MM.1S (cell line): ENCODE results near the gene SERBP1.

Experiments
- DNase-seq: peaks from one replicate; pipeline ENCODE4 v3.0.0-alpha.2; 2015
- H2AFZ ChIP-seq: fragments of 300-600 bp; sonication (generic); 2 replicates; pipeline ENCODE4 v1.6.0; 2016; ENCODE audit warnings: antibody characterized with exemption, low read length
- H3F3A ChIP-seq: fragments of 300-600 bp; sonication (generic); 2 replicates; pipeline ENCODE4 v1.6.1; 2016; ENCODE audit warnings: mild to moderate bottlenecking, antibody characterized with exemption, low read length, moderate library complexity, mixed read lengths; ENCODE audit not compliant: insufficient read depth
- H3K27ac ChIP-seq: fragments of 300-600 bp; sonication (generic); 2 replicates; pipeline ENCODE4 v1.5.1; 2016; ENCODE audit warnings: mild to moderate bottlenecking, low read length
- H3K27me3 ChIP-seq: fragments of 300-600 bp; sonication (generic); replicated peaks from 2 replicates; pipeline ENCODE4 v1.6.0; 2016; ENCODE audit warnings: low read length; ENCODE audit not compliant: insufficient read depth
- H3K36me3 ChIP-seq: fragments of 300-600 bp; sonication (generic); replicated peaks from 2 replicates; pipeline ENCODE4 v1.6.1; 2016; ENCODE audit warnings: mild to moderate bottlenecking, low read length, mixed read lengths; ENCODE audit not compliant: insufficient read depth
- H3K4me1 ChIP-seq: fragments of 300-600 bp; sonication (generic); 2 replicates; pipeline ENCODE4 v1.6.1; 2016; ENCODE audit warnings: low read length, mixed read lengths
- H3K4me2 ChIP-seq: fragments of 300-600 bp; sonication (generic); 2 replicates; pipeline ENCODE4 v1.6.0; 2016; ENCODE audit warnings: low read depth, low read length
- H3K4me3 ChIP-seq: fragments of 300-600 bp; sonication (generic); 2 replicates; pipeline ENCODE4 v1.5.1; 2016; ENCODE audit warnings: low read length, mixed read lengths
- H3K79me2 ChIP-seq: fragments of 300-600 bp; sonication (generic); 2 replicates; pipeline ENCODE4 v1.6.1; 2016; ENCODE audit warnings: mixed run types, low read length, mixed read lengths
- H3K9ac ChIP-seq: fragments of 300-600 bp; sonication (generic); 2 replicates; pipeline ENCODE4 v1.6.1; 2016; ENCODE audit warnings: low read length, mixed read lengths
- H3K9me2 ChIP-seq: fragments of 300-600 bp; sonication (generic); replicated peaks from 2 replicates; pipeline ENCODE4 v1.6.1; 2016; ENCODE audit warnings: mild to moderate bottlenecking, low read length, mixed read lengths; ENCODE audit not compliant: insufficient read depth
- H3K9me3 ChIP-seq: fragments of 300-600 bp; sonication (generic); replicated peaks from 2 replicates; pipeline ENCODE4 v1.6.1; 2016; ENCODE audit warnings: mild to moderate bottlenecking, low read length, mixed read lengths; ENCODE audit not compliant: insufficient read depth
- H4K20me1 ChIP-seq: fragments of 300-600 bp; sonication (generic); 2 replicates; pipeline ENCODE4 v1.6.1; 2016; ENCODE audit warnings: mild to moderate bottlenecking, low read length, moderate library complexity, mixed read lengths; ENCODE audit not compliant: insufficient read depth
- CTCF ChIP-seq: fragments of 300-600 bp; sonication (generic); IDR thresholded peaks from 2 replicates; pipeline ENCODE4 v1.5.1; 2016; ENCODE audit warnings: antibody characterized with exemption, low read length, mixed read lengths
- EZH2 ChIP-seq: fragments of 300-600 bp; sonication (generic); optimal IDR thresholded peaks from 2 replicates; pipeline ENCODE3; 2017; ENCODE audit warnings: low read depth, mild to moderate bottlenecking, antibody characterized with exemption, low read length, mixed read lengths
- EZH2phosphoT487 ChIP-seq: fragments of 300-600 bp; sonication (generic); IDR thresholded peaks from 2 replicates; pipeline ENCODE4 v1.6.1; 2018; ENCODE audit warnings: antibody characterized with exemption, low read length

SERBP1 gene

DNA sequence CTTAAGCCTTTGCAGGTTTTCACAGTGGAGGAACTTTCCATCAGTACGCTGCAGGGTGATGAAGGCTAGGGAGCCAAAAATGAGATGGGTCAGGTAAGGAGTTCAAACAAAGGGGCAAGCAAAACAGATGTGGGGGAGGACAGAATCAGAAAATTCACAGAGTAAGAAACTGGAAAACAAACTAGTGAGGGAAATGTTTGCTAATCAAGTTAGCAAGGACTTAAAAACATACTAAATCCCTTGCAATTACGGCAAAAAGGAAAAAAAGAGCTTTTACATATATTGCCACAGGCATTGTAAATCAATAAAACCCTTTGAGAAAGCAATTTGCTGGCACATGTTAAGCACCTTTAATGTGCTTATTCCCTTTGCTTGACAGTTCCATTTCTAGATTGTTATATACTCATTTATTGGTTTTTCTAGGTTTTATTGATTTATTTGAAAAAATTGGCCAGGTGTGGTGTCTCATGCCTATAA is 45.8 kb upstream of the SERBP1 start:
- no peak for DNase-seq
- Histone ChIP-seq H3K27ac (no peak overlapping the region), H3K36me3 (no peaks in the 10 kb centered on the region), H3K27me3 (no peaks in the 10 kb centered on the region), H2AFZ (no peak overlapping the region), H3K9me3 (no peaks in the 10 kb centered on the region), H3F3A (no peaks in the 10 kb centered on the region), H3K4me3 (no peak overlapping the region), H3K9me2 (no peaks in the 10 kb centered on the region), H3K4me1 (0 out of 2 replicates have a peak, but pooled peaks cover 3% of the 10 kb centered on the region), H3K9ac (no peak overlapping the region), H3K4me2 (no peak overlapping the region), H4K20me1 (no peaks in the 10 kb centered on the region), H3K79me2 (no peaks in the 10 kb centered on the region)
- no peak for TF ChIP-seq EZH2
- no peak for TF ChIP-seq CTCF
- TF ChIP-seq EZH2phosphoT487, result no peak

DNA sequence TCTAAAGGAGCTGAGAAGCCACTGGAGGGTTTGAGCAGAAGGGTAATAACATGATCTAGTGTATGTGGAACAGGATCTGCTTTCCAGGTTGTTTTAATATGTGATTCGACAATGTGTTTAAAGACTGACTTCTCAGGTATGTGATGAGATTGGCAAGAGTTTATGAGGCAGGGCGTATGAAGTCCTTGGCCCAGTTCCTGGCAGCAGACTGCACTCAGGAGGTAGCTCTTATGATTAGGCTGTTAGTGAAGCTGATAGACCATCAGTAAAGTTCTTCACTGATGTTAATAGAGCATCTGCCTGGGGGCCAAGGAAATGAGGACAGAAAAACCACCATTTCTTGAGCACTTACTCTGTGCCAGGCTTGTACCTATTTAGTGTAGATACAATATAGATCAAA is 41.9 kb upstream of the SERBP1 start:
- no peak overlapping the region for H3K27ac ChIP-seq
- no peak for TF ChIP-seq EZH2phosphoT487
- TF ChIP-seq EZH2, result no peak
- TF ChIP-seq CTCF, result no peak
- H3K36me3 ChIP-seq, result no peaks in the 10 kb centered on the region
- H3K9ac ChIP-seq, result no peak overlapping the region
- H3K4me2 ChIP-seq, result no peak overlapping the region
- no peaks in the 10 kb centered on the region for H3F3A ChIP-seq
- H4K20me1 ChIP-seq, result no peaks in the 10 kb centered on the region
- H3K4me1 ChIP-seq, result no peaks in the 10 kb centered on the region
- H3K79me2 ChIP-seq, result no peaks in the 10 kb centered on the region
- H3K4me3 ChIP-seq, result no peak overlapping the region
- H2AFZ ChIP-seq, result no peak overlapping the region
- H3K9me2 ChIP-seq, result no peaks in the 10 kb centered on the region
- no peak for DNase-seq
- no peaks in the 10 kb centered on the region for H3K9me3 ChIP-seq
- no peaks in the 10 kb centered on the region for H3K27me3 ChIP-seq

DNA sequence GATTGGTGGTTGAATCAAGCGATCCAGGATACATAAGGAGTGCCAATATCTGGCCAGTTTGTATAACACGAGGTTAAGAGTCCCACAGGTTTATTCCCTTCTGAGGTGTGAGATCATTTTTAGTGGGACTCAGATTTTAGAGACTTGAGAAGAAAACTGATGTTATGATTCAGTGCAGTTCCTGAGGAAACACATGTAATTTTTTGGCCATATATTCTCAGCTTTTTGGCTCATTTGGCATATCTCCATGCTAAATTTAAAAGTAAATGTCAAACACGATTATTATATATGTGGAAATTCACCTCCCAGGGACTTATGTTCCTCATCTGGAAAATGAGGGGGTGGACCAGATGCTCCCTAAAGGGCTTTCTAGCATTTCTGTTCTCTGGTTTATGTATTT is 39.2 kb upstream of the SERBP1 start:
- DNase-seq, result no peak
- H3K4me1 ChIP-seq, result no peaks in the 10 kb centered on the region
- TF ChIP-seq CTCF, result no peak
- TF ChIP-seq EZH2phosphoT487, result no peak
- no peak for TF ChIP-seq EZH2

More for the DNA sequence above, 39.2 kb upstream of the SERBP1 start:
- no peaks in the 10 kb centered on the region for H3K9me2 ChIP-seq
- no peak overlapping the region for H3K9ac ChIP-seq
- H3K9me3 ChIP-seq, result no peaks in the 10 kb centered on the region
- H3K27ac ChIP-seq, result no peak overlapping the region
- H3K4me3 ChIP-seq, result no peak overlapping the region
- H3K36me3 ChIP-seq, result no peaks in the 10 kb centered on the region
- H2AFZ ChIP-seq, result no peak overlapping the region
- no peaks in the 10 kb centered on the region for H3K27me3 ChIP-seq
- no peak overlapping the region for H3K4me2 ChIP-seq
- H3K79me2 ChIP-seq, result no peaks in the 10 kb centered on the region
- H3F3A ChIP-seq, result no peaks in the 10 kb centered on the region
- H4K20me1 ChIP-seq, result no peaks in the 10 kb centered on the region
